ENCODE data around the gene PDSS2. TPM values are rescaled to one million over a fixed set of nuclear protein-coding genes. Genes with fewer than 3 reads are reported as not detected.

PDSS2 gene
- total and polyA plus RNA-seq, 8 donors, result 2.7 to 10.1 (median 6.2) TPM

DNA sequence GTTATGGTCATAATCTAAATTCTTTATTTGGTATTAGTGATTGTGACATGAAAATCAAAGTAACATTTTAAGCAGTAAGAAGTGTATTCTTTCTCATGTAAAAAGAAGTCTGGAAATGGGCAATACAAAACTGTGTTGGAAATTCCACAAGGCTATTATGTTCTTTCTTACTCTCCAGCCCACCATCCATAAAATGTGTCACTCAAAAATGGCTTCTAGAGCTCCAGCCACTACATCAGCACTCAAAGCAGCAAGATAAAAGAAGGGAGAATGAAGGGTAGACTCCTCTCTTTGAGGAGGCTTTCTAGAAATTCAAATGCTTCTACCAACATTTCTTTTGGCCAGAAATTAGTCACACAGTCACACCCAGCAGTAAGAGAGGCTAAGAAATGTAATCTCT is 18.4 kb downstream of the PDSS2 start:
- Histone ChIP-seq H3K27ac (no peak overlapping the region), H3K4me1 (no peaks in the 10 kb centered on the region), H3K36me3 (no peaks in the 10 kb centered on the region), H3K27me3 (no peaks in the 10 kb centered on the region), H3K4me3 (no peak overlapping the region), H3K9me3 (no peaks in the 10 kb centered on the region)
- TF ChIP-seq, protein P1, sequence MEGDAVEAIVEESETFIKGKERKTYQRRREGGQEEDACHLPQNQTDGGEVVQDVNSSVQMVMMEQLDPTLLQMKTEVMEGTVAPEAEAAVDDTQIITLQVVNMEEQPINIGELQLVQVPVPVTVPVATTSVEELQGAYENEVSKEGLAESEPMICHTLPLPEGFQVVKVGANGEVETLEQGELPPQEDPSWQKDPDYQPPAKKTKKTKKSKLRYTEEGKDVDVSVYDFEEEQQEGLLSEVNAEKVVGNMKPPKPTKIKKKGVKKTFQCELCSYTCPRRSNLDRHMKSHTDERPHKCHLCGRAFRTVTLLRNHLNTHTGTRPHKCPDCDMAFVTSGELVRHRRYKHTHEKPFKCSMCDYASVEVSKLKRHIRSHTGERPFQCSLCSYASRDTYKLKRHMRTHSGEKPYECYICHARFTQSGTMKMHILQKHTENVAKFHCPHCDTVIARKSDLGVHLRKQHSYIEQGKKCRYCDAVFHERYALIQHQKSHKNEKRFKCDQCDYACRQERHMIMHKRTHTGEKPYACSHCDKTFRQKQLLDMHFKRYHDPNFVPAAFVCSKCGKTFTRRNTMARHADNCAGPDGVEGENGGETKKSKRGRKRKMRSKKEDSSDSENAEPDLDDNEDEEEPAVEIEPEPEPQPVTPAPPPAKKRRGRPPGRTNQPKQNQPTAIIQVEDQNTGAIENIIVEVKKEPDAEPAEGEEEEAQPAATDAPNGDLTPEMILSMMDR (IDR thresholded peaks at IDR 0.05), result no peak
- intact Hi-C loops (cut with DNase I), result no loop called here
- FAIRE-seq (no peak), DNase-seq (no peak), ATAC-seq (no peak)

DNA sequence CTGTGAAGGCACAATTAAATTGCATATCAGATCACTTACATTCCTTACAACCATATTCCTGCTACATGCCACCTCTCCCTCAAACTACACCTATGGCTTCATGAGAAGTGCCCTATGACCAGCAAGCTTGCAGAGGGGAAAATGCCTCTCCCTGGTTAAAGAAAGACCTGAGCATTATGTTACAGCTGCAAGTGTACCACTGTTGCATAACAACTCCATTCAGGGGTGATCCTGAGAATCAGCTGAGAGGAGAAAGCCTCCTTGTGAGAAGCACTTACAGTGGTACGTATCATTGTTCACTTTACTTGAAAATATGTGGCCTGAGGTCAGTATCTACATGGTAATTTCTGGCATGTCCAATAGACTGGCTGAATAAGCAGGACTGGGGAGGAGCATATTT is 20.0 kb downstream of the PDSS2 start:
- Histone ChIP-seq H3K9me3 (no peaks in the 10 kb centered on the region), H3K4me1 (no peaks in the 10 kb centered on the region)
- 0 to 2% methylated on average over 1 of the region's 1 CpG for WGBS, 2 donors

DNA sequence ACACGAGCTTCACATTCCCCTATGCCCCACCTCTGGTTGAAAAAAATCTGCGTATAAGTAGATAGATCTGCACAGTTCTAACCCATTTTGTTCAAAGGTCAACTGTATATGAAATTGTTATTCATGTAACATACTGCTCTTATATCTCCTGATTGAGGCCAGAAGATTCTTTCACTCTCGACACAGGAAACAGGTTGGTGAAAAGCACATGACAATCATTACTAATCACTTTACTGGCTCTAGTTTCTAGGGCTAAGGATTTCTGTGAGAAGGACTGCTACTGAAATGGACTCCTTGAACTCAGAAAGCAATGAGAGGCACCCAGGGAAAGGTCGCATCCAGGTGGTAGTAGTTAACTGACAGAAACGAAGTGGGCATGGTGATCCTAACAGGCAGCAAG is 21.7 kb downstream of the PDSS2 start:
- Histone ChIP-seq H3K9me3 (no peaks in the 10 kb centered on the region), H3K4me3 (no peak overlapping the region), H3K27me3 (no peaks in the 10 kb centered on the region), H3K4me1 (no peaks in the 10 kb centered on the region), H3K36me3 (no peaks in the 10 kb centered on the region), H3K27ac (no peak overlapping the region)
- FAIRE-seq (no peak), ATAC-seq (no peak), DNase-seq (no peak)
- intact Hi-C loops (cut with DNase I), result no loop called here
- WGBS, 2 donors, result 92 to 94% methylated on average over 5 of the region's 5 CpGs
- TF ChIP-seq, protein P1 (IDR thresholded peaks at IDR 0.05), result no peak

More for the DNA sequence above, 20.0 kb downstream of the PDSS2 start:
- intact Hi-C loops (cut with DNase I), result no loop called here
- ATAC-seq, result no peak
- DNase-seq, result no peak
- H3K4me3 ChIP-seq, result no peak overlapping the region
- no peak overlapping the region for H3K27ac ChIP-seq
- TF ChIP-seq, protein P1 (IDR thresholded peaks at IDR 0.05), result no peak
- H3K36me3 ChIP-seq, result no peaks in the 10 kb centered on the region
- no peak for FAIRE-seq
- H3K27me3 ChIP-seq, result no peaks in the 10 kb centered on the region

DNA sequence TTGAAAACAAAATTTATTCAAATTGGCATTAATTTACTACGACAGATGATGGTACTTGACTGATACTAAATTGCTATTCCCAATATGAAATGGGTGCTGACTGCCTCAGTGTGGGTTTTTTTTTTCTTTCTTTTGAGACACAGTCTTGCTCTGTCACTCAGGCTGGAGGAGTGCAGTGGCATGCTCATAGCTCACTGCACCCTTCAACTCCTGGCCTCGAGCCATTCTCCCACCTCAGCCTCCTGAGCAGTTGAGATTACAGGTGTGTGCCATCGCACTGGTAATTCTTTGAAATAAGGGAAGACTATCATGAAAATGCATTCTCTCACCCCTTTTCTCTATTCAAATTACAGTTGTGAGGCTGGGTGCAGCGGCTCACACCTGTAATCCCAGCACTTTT is 22.5 kb downstream of the PDSS2 start:
- FAIRE-seq (no peak), DNase-seq (no peak), ATAC-seq (no peak)
- Histone ChIP-seq H3K27ac (no peak overlapping the region), H3K4me3 (no peak overlapping the region), H3K27me3 (no peaks in the 10 kb centered on the region), H3K4me1 (no peaks in the 10 kb centered on the region), H3K9me3 (no peaks in the 10 kb centered on the region), H3K36me3 (no peaks in the 10 kb centered on the region)
- TF ChIP-seq, protein P1 (IDR thresholded peaks at IDR 0.05), result no peak
- WGBS, 2 donors, result 82 to 97% methylated on average over 4 of the region's 4 CpGs
- intact Hi-C loops (cut with DNase I), result no loop called here

DNA sequence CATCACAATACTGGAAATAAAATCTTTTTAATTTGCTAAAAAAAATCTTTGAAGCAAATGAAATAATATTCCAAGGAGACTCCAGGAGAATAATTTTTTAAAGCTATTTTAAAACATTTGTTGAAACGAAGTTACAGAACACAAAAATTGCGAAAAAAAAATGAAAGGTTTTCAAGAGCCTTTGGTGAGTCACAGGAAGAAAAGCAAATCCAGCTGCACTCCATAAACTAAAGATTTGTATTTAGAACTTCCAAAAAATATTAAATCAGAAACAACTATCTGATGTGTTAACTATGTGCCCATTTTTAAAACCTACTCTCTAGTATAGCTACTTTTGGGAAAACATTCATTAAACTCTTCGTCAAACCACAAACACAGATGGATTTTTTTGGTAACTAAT is 23.6 kb downstream of the PDSS2 start:
- Histone ChIP-seq H3K27ac (no peak overlapping the region), H3K36me3 (no peaks in the 10 kb centered on the region), H3K4me1 (no peaks in the 10 kb centered on the region), H3K27me3 (no peaks in the 10 kb centered on the region), H3K4me3 (no peak overlapping the region), H3K9me3 (no peaks in the 10 kb centered on the region)
- DNase-seq, result no peak
- TF ChIP-seq, protein P1 (IDR thresholded peaks at IDR 0.05), result no peak
- ATAC-seq, result no peak
- intact Hi-C loops (cut with DNase I), result no loop called here
- peak; percentile 49 for FAIRE-seq
- 75 to 76% methylated on average over 3 of the region's 3 CpGs for WGBS, 2 donors
